Measurements from ENCODE around the gene ATF7IP2. TPM values are rescaled to one million over a fixed set of nuclear protein-coding genes. Genes with fewer than 3 reads are reported as not detected.

The ATF7IP2 gene, protein sequence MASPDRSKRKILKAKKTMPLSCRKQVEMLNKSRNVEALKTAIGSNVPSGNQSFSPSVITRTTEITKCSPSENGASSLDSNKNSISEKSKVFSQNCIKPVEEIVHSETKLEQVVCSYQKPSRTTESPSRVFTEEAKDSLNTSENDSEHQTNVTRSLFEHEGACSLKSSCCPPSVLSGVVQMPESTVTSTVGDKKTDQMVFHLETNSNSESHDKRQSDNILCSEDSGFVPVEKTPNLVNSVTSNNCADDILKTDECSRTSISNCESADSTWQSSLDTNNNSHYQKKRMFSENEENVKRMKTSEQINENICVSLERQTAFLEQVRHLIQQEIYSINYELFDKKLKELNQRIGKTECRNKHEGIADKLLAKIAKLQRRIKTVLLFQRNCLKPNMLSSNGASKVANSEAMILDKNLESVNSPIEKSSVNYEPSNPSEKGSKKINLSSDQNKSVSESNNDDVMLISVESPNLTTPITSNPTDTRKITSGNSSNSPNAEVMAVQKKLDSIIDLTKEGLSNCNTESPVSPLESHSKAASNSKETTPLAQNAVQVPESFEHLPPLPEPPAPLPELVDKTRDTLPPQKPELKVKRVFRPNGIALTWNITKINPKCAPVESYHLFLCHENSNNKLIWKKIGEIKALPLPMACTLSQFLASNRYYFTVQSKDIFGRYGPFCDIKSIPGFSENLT
- 3.2 to 13.1 TPM (median 12.4 TPM) in 5 replicates for total RNA-seq (2022; extraction: Qiagen RNA extraction; ENCODE audit: low read depth)

DNA sequence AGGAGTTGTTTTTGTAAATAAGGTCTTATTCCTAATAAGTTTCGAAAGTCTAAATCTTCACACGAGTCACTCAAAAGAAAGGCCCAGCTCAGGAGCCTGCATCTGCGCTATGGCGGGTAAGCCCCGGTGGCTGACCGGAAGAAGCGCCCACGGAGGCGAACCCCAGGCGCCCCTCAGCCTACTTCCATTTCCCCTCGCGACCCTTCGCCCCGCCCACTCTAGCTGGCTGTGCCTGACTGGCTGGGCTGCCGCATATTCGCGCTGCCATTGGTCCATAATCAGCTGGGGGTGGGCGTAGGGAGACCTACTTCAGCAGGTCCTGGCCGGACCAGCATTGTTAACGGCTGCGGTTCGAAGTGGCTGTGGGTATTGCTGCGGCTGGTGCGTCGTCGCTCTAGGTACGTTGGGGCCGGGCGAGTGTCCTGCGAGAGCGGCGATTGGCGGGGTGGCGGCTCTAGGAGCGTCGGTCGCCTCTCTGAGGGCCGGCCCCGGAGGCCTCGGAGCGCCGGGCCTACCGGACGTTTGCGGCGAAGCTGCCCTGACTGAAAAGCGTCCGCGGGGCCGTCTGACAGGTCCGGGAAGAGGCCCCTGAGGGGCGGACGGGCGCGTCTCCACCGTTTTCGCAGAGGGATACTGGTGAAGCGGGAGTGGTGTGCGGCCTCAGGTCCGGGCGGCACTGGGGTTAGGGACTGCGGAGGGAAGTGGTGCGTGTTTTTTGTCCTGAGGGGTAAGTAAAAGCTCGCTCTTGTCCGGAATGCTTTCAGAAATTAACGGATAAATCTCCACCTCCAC is at the start of gene ATF7IP2:
TSS of gene ATF7IP2 (plus strand) at position 337 of the 792 bp plus-strand sequence. CDS start 44,560 bp downstream, outside the sequence.

Other genes with a start within 250 kb of the ATF7IP2 start
- gene GRIN2A, start 203.6 kb upstream of the ATF7IP2 start, total RNA-seq (2022; extraction: Qiagen RNA extraction; ENCODE audit: low read depth) = not detected in 5 replicates
- gene EMP2, start 194.5 kb downstream of the ATF7IP2 start, total RNA-seq (2022; extraction: Qiagen RNA extraction; ENCODE audit: low read depth) = 17.1 to 24.8 TPM (median 23.1 TPM) in 5 replicates

All from A549 treated with RU486 at 1 μM for 4 hours (cell line).